Psoas muscle (tissue), 8 donors: ENCODE measurements around the gene OR6S1. TPM values are rescaled to one million over a fixed set of nuclear protein-coding genes. Genes with fewer than 3 reads are reported as not detected.

Source experiments
- ATAC-seq, 4 donors: fragments of 200-7000 bp; cut with Tn5 transposase; one replicate each; pipeline ENCODE4 v1.9.1; 2020; ENCODE audit warnings: moderate library complexity in 3 of 4, mild to moderate bottlenecking in 2 of 4
- DNase-seq, 2 donors: peaks; one replicate each; pipeline ENCODE4 v3.0.0-alpha.2; 2020
- H3K27ac ChIP-seq: fragments of 200-600 bp; one replicate; pipeline ENCODE4 v1.8.0; 2022
- H3K27me3 ChIP-seq, 3 donors: fragments of 200-600 bp in 1 of 3; one replicate each; pipeline versions ENCODE4 v1.6.1 to v1.8.0; 2013 to 2022; ENCODE audit warnings: low read length in 2 of 3, mild to moderate bottlenecking in 2 of 3, moderate library complexity in 1 of 3; ENCODE audit not compliant: insufficient read depth in 3 of 3
- H3K36me3 ChIP-seq, 2 donors: fragments of 200-600 bp in 1 of 2; one replicate each; pipeline versions ENCODE4 v1.6.1 to v1.8.0; 2013 to 2022; ENCODE audit warnings: low read depth in 1 of 2, mild to moderate bottlenecking in 1 of 2, moderate library complexity in 1 of 2; ENCODE audit not compliant: insufficient read depth in 1 of 2
- H3K4me1 ChIP-seq: fragments of 200-600 bp; one replicate; pipeline ENCODE4 v1.8.0; 2022
- H3K4me3 ChIP-seq: fragments of 200-600 bp; one replicate; pipeline ENCODE4 v1.8.0; 2022; ENCODE audit warnings: mild to moderate bottlenecking
- H3K9me3 ChIP-seq: fragments of 200-600 bp; one replicate; pipeline ENCODE4 v1.8.0; 2022
- WGBS, 3 donors: extraction: QIAGEN DNeasy Blood & Tissue Kit; methylation state at CpG; one replicate each; pipeline versions ENCODE4 v1.1.6 to v1.1.7; 2013; 5-methylcytosine and 5-hydroxymethylcytosine counted together
- intact Hi-C, 2 donors: fragments of 100-400 bp; cut with DNase I; formaldehyde crosslinking; loops; one replicate each; pipeline versions ENCODE4 v1.11.0 to v1.14.2; 2022
- polyA plus RNA-seq, 3 donors: library from polyadenylated mRNA; stranded (reverse); fragments of 200-250 nt; gene quantifications; one replicate each; pipeline ENCODE4 v1.2.3, GENCODE V29; 2013
- total RNA-seq, 4 donors: library from RNA; stranded (reverse); fragmentation: NEBNext Ultra II Directional in 2 of 4; extraction: Animal tissue kit (Norgen Biotek cat#: 25700) in 2 of 4; gene quantifications; one replicate each; pipeline versions ENCODE4 v1.2.1 to v1.2.4, GENCODE V29; 2021 to 2023
- TF ChIP-seq, protein P1 (sequence below): fragments of 200-600 bp; IDR thresholded peaks from one replicate; pipeline ENCODE4 v1.8.0; 2022; ENCODE audit warnings: antibody characterized with exemption
- donor health status: healthy with polysubstance abuse.
- donor health status: DM: no; HTN: no; CAD: no; lungs with moderate emphysema.
- donor health status: Bipolar disorder and iron deficiency.
- donor health status: healthy.
- donor health status: DM: yes; HTN: yes; CAD: no.
- donor health status: DM: no; HTN: no; CAD: no.
- donor health status: DM: no; HTN: no; CAD: no.
- donor health status: DM: yes; HTN: yes; CAD: no.

Gene OR6S1
- total and polyA plus RNA-seq, 7 donors = not detected

DNA sequence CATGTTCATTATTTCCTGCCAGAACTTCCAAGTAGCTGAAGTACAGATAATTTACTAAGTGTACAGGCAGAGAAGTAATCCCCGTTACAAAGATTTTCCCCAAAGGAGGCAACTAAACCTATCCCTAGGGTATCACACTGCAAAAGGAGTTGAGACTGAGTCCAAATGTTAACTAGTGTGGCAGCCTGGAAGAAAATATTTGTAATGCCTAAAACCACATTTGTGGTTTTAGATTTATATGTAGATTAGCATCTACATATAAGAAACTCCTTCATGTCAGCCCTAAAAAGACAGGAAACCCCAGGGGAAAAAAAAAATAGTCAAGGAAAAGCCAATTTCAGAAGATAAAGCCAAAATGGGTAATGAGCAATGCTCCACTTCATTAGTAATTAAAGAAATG is 48.9 kb downstream of the OR6S1 start:
- no peak for ATAC-seq
- no peak for DNase-seq
- H3K4me1 ChIP-seq = no peaks in the 10 kb centered on the region
- H3K27ac ChIP-seq = no peak overlapping the region
- H3K4me3 ChIP-seq = no peak overlapping the region
- no peaks in the 10 kb centered on the region for H3K36me3 ChIP-seq
- TF ChIP-seq, protein P1, sequence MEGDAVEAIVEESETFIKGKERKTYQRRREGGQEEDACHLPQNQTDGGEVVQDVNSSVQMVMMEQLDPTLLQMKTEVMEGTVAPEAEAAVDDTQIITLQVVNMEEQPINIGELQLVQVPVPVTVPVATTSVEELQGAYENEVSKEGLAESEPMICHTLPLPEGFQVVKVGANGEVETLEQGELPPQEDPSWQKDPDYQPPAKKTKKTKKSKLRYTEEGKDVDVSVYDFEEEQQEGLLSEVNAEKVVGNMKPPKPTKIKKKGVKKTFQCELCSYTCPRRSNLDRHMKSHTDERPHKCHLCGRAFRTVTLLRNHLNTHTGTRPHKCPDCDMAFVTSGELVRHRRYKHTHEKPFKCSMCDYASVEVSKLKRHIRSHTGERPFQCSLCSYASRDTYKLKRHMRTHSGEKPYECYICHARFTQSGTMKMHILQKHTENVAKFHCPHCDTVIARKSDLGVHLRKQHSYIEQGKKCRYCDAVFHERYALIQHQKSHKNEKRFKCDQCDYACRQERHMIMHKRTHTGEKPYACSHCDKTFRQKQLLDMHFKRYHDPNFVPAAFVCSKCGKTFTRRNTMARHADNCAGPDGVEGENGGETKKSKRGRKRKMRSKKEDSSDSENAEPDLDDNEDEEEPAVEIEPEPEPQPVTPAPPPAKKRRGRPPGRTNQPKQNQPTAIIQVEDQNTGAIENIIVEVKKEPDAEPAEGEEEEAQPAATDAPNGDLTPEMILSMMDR = no peak
- peaks cover 0 to 15% (median 3%) of the 10 kb centered on the region in 3 donors for H3K27me3 ChIP-seq
- WGBS, 3 donors = 15 to 18% (median 15%) methylated on average over 1 of the region's 1 CpG
- H3K9me3 ChIP-seq = no peaks in the 10 kb centered on the region
- intact Hi-C loops = no loop called here

DNA sequence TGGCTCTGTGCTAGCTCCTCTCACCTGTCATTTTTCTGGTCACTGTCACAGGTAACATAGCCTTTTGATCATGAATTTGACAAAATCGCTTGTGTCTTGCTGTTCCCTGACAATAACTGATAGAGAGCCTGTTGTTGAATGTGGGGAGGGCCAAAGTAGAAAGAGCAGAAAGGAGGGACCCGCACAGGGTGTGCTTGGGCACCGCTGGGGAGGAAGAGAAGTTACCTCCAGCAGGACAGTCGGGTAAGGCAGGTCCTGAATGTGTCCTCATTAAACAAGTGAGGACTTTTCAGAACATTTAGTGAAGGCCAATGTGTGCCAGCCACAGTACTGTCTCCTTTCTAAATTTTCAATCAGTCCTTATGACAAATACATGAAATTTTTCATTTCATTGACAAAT is 50.3 kb downstream of the OR6S1 start, which contains the start of gene RNASE12:
RNASE12 (minus strand) TSS at position 142 of the 400 bp plus-strand sequence. CDS start 653 bp downstream, outside the sequence.
- 71 to 89% (median 81%) methylated on average over 4 of the region's 4 CpGs for WGBS, 3 donors
- no peak within 1 kb of the TSS for H3K4me3 ChIP-seq
- H3K36me3 ChIP-seq = no peaks in the 10 kb centered on the region
- TF ChIP-seq, protein P1 = no peak
- H3K27me3 ChIP-seq = peaks cover 0 to 15% (median 3%) of the 10 kb centered on the region in 3 donors
- DNase-seq (no peak), ATAC-seq (no peak)
- intact Hi-C loops = no loop called here
- no peaks in the 10 kb centered on the region for H3K9me3 ChIP-seq
- H3K27ac ChIP-seq = no peak within 1 kb of the TSS
- H3K4me1 ChIP-seq = no peaks in the 10 kb centered on the region

Other genes with a start within 250 kb of the OR6S1 start
- 10 to 100 TPM; 14.7 to 44.8 (median 21.2) TPM for gene TEP1, start 228.2 kb downstream of the OR6S1 start, total RNA-seq
- gene TEP1, start 228.2 kb downstream of the OR6S1 start, polyA plus RNA-seq = 1 to 10 TPM; 4.2 to 6.8 (median 6.7) TPM
- 10 to 100 TPM in 2 of 4 donors, 1 to 10 TPM in 2; 2.3 to 19.5 (median 9.8) TPM for gene KLHL33, start 205.5 kb downstream of the OR6S1 start, total RNA-seq
- gene KLHL33, start 205.5 kb downstream of the OR6S1 start, polyA plus RNA-seq = 1 to 10 TPM in 2 of 3 donors, under 1 TPM in 1; 0.30 to 2.8 (median 1.3) TPM
- gene OSGEP, start 186.9 kb downstream of the OR6S1 start, total RNA-seq = 10 to 100 TPM; 17.2 to 24.4 (median 18.6) TPM
- 10 to 100 TPM; 16.6 to 24.3 (median 18.2) TPM for gene OSGEP, start 186.9 kb downstream of the OR6S1 start, polyA plus RNA-seq
- gene APEX1, start 186.5 kb downstream of the OR6S1 start, total RNA-seq = 10 to 100 TPM; 61.1 to 98.4 (median 85.8) TPM
- 100 to 1,000 TPM in 1 of 3 donors, 10 to 100 TPM in 2; 90.0 to 111 (median 99.3) TPM for gene APEX1, start 186.5 kb downstream of the OR6S1 start, polyA plus RNA-seq
- 10 to 100 TPM; 15.6 to 29.7 (median 20.7) TPM for gene PIP4P1, start 180.3 kb downstream of the OR6S1 start, total RNA-seq
- gene PIP4P1, start 180.3 kb downstream of the OR6S1 start, polyA plus RNA-seq = 10 to 100 TPM; 23.0 to 56.5 (median 36.8) TPM
- 10 to 100 TPM in 2 of 4 donors, 1 to 10 TPM in 2; 3.7 to 13.3 (median 7.3) TPM for gene PNP, start 172.3 kb downstream of the OR6S1 start, total RNA-seq
- 10 to 100 TPM in 1 of 3 donors, 1 to 10 TPM in 2; 4.1 to 42.5 (median 6.0) TPM for gene PNP, start 172.3 kb downstream of the OR6S1 start, polyA plus RNA-seq
- under 1 TPM in 2 of 4 donors, not detected in 2; 0.47 to 0.48 TPM for gene RNASE10, start 136.2 kb downstream of the OR6S1 start, total RNA-seq
- under 1 TPM in 1 of 3 donors, not detected in 2; 0.03 TPM for gene RNASE10, start 136.2 kb downstream of the OR6S1 start, polyA plus RNA-seq
- gene RNASE9, start 80.6 kb downstream of the OR6S1 start, total RNA-seq = not detected
- gene RNASE9, start 80.6 kb downstream of the OR6S1 start, polyA plus RNA-seq = not detected
- not detected for gene RNASE11, start 53.7 kb downstream of the OR6S1 start, total RNA-seq
- gene RNASE11, start 53.7 kb downstream of the OR6S1 start, polyA plus RNA-seq = not detected
- gene RNASE12, start 50.3 kb downstream of the OR6S1 start, total RNA-seq = not detected
- not detected for gene RNASE12, start 50.3 kb downstream of the OR6S1 start, polyA plus RNA-seq
- 10 to 100 TPM in 1 of 4 donors, 1 to 10 TPM in 2, under 1 TPM in 1; 0.77 to 11.1 (median 4.2) TPM for gene RNASE4, start 42.9 kb upstream of the OR6S1 start, total RNA-seq
- gene RNASE4, start 42.9 kb upstream of the OR6S1 start, polyA plus RNA-seq = 10 to 100 TPM in 1 of 3 donors, 1 to 10 TPM in 2; 7.6 to 10.7 (median 8.6) TPM
- gene ANG, start 47.1 kb upstream of the OR6S1 start, total RNA-seq = 1 to 10 TPM; 1.3 to 6.5 (median 1.8) TPM
- 1 to 10 TPM; 3.5 to 4.8 (median 3.5) TPM for gene ANG, start 47.1 kb upstream of the OR6S1 start, polyA plus RNA-seq
- gene EDDM3A, start 104.2 kb upstream of the OR6S1 start, total RNA-seq = not detected
- gene EDDM3A, start 104.2 kb upstream of the OR6S1 start, polyA plus RNA-seq = under 1 TPM in 1 of 3 donors, not detected in 2; 0.03 TPM
- not detected for gene EDDM3B, start 126.7 kb upstream of the OR6S1 start, total RNA-seq
- not detected for gene EDDM3B, start 126.7 kb upstream of the OR6S1 start, polyA plus RNA-seq
- 1 to 10 TPM; 1.5 to 4.3 (median 2.4) TPM for gene RNASE6, start 139.6 kb upstream of the OR6S1 start, total RNA-seq
- gene RNASE6, start 139.6 kb upstream of the OR6S1 start, polyA plus RNA-seq = 1 to 10 TPM; 1.1 to 3.1 (median 1.2) TPM
- 100 to 1,000 TPM in 2 of 4 donors, 10 to 100 TPM in 2; 94.4 to 192 (median 139) TPM for gene RNASE1, start 161.2 kb upstream of the OR6S1 start, total RNA-seq
- gene RNASE1, start 161.2 kb upstream of the OR6S1 start, polyA plus RNA-seq = 100 to 1,000 TPM in 2 of 3 donors, 10 to 100 TPM in 1; 80.2 to 117 (median 111) TPM
- not detected for gene RNASE3, start 249.7 kb upstream of the OR6S1 start, total RNA-seq
- under 1 TPM in 2 of 3 donors, not detected in 1; 0.05 to 0.51 TPM for gene RNASE3, start 249.7 kb upstream of the OR6S1 start, polyA plus RNA-seq